GM12872 (cell line): ENCODE results near the gene PLEKHH2.

Experiments used
- CTCF ChIP-seq: IDR thresholded peaks from 3 replicates; pipeline ENCODE4 v1.5.1; 2011; ENCODE audit warnings: low read depth, mild to moderate bottlenecking, low read length, moderate library complexity; ENCODE audit not compliant: insufficient read depth

PLEKHH2 gene

GRCh38 chr2:43792653-43793052, 155.6 kb downstream of the PLEKHH2 start:
- no peak for TF ChIP-seq CTCF

- no peak for TF ChIP-seq CTCF
Measured at GRCh38 chr2:43794956-43795355, 157.9 kb downstream of the PLEKHH2 start.

DNA sequence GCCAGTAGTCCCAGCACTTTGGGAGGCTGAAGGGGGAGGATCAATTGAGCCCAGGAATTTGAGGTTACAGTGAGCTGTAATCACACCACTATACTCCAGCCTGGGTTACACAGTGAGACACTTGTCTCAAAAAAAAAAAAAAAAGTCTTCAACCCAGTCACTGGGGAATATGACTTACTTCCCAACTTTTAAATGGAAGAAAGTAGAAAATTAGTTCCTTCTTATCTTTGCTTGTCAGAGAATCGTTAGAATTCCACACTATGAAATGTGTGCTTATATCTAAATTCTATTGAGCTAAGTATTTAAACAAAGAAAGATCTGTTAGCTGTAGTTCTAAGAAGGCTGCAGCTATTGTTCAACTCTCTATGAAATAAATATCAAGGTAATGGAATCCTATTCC, 159.1 kb downstream of the PLEKHH2 start:
- no peak for TF ChIP-seq CTCF

GRCh38 chr2:43798300-43798699, 161.2 kb downstream of the PLEKHH2 start:
- peak; percentile 24; the same call in 1 of the 3 replicates for TF ChIP-seq CTCF

DNA sequence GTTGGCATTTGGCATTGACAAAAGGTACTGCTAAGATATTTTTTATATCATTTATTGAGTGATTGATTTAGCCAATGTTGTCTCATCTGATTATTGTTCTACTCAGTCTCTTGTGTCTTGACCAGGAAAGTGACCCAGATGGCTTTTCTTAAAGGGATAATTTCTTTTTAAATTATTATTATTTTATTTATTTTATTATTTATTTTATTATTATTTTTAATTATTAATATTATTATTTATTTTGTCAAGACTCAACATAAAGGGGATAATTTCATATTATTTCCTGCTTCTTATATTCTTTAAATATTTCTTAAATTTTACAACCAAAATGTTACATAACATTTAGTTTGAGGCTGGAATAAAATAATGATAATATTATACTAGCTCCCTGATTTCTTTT, 163.8 kb downstream of the PLEKHH2 start:
- TF ChIP-seq CTCF: no peak

- TF ChIP-seq CTCF: no peak
Measured at GRCh38 chr2:43802135-43802534, 165.1 kb downstream of the PLEKHH2 start.

- no peak for TF ChIP-seq CTCF
Measured at GRCh38 chr2:43803113-43803512, 166.1 kb downstream of the PLEKHH2 start.

- TF ChIP-seq CTCF: no peak
Measured at GRCh38 chr2:43806719-43807031, 169.6 kb downstream of the PLEKHH2 start.
